OCI-LY3 (cell line): Measurements from ENCODE around the gene SND1.

Experiments used
- EZH2phosphoT487 ChIP-seq: fragments of 200-600 bp; shearing (Covaris generic); IDR thresholded peaks from 2 replicates; pipeline ENCODE4 v1.6.1; 2018; ENCODE audit warnings: antibody characterized with exemption, mixed run types, low read depth
- TF ChIP-seq, protein P1 (sequence below): fragments of 200-600, 300-600 bp; sonication (generic); IDR thresholded peaks from 2 replicates; pipeline ENCODE4 v1.5.1; 2014; ENCODE audit warnings: antibody characterized with exemption, low read length, low read depth

DNA sequence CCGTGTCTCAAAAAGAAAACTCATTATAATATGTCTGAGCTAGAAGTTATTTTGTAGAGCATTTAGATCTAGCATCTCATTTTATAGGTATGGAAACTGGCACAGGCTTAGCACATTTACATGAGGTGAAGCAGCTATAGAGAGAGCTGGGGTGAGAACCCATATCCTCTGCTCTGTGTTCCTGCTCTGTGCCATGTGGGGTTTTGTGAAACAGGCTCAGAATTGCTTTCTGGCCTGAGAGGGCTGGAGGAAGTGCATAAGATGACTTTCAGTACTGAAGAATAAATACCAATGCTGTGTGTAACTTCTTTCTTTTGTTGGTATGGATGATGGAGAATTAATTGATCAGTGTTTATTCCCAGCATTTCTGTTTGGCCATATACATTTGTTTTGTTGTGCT lies 220.1 kb downstream of the SND1 start:
- TF ChIP-seq, protein P1, sequence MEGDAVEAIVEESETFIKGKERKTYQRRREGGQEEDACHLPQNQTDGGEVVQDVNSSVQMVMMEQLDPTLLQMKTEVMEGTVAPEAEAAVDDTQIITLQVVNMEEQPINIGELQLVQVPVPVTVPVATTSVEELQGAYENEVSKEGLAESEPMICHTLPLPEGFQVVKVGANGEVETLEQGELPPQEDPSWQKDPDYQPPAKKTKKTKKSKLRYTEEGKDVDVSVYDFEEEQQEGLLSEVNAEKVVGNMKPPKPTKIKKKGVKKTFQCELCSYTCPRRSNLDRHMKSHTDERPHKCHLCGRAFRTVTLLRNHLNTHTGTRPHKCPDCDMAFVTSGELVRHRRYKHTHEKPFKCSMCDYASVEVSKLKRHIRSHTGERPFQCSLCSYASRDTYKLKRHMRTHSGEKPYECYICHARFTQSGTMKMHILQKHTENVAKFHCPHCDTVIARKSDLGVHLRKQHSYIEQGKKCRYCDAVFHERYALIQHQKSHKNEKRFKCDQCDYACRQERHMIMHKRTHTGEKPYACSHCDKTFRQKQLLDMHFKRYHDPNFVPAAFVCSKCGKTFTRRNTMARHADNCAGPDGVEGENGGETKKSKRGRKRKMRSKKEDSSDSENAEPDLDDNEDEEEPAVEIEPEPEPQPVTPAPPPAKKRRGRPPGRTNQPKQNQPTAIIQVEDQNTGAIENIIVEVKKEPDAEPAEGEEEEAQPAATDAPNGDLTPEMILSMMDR: no peak
- TF ChIP-seq EZH2phosphoT487: no peak
